GM18909 (cell line): ENCODE results near the gene C8G.

Source experiments
- ATAC-seq: cut with Tn5 transposase; IDR thresholded peaks from one replicate; pipeline ENCODE4 v1.9.1; 2021; ENCODE audit warnings: mild to moderate bottlenecking; ENCODE audit not compliant: unreplicated experiment, poor library complexity

The C8G gene

DNA sequence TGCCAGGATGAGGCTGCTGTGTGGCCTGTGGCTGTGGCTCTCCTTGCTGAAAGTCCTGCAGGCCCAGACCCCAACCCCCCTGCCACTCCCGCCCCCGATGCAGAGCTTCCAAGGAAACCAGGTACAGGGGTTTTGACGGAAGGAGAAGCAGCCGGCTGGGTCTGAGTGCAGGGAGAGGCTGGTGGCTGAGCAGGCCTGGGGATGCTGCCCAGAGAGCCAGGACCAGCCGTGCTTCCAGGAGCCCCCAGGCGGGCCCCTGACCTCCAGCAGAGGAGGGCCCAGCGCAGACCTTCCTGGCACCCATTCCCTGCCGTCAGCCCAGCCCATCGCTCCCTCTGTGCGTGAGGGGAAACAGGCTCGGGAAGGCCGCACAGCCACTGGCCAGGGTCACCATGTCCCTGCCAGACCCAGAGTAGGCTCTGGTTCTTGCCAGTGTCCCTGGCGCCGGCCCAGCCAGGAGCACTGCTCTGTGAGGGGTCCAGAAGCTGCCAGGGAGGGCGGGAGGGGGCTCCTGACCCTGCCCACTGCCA, 7.3 kb downstream of the C8G start:
- ATAC-seq = no peak

DNA sequence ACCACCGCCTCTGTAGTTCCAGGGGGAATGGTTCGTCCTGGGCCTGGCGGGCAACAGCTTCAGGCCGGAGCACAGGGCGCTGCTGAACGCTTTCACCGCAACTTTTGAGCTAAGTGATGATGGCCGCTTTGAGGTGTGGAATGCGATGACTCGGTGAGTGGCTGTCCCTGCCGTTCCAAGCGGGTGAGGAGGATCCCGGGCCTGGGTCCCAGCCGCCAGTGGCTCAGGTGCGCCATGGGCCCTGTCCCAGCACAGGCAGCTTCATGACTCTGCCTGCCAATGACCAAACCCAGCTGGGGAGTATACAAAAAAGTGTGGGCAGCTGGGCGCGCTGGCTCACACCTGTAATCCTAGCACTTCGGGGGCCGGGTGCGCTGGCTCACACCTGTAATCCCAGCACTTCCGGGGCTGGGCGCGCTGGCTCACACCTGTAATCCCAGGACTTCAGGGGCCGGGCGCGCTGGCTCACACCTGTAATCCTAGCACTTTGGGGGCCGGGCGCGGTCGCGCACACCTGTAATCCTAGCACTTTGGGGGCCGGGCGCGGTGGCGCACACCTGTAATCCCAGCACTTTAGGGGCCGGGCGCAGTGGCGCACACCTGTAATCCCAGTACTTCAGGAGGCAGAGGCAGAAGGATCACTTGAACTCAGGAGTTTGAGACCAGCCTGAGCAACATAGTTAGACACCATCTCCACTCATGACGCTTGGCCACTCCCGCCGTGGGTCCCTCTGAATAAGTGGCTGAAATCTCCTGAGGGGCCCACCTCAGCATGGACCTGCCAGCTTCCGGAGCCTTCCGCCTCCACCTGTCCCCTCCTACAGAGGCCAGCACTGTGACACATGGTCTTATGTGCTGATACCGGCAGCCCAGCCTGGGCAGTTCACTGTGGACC, 8.1 kb downstream of the C8G start:
- ATAC-seq = no peak

DNA sequence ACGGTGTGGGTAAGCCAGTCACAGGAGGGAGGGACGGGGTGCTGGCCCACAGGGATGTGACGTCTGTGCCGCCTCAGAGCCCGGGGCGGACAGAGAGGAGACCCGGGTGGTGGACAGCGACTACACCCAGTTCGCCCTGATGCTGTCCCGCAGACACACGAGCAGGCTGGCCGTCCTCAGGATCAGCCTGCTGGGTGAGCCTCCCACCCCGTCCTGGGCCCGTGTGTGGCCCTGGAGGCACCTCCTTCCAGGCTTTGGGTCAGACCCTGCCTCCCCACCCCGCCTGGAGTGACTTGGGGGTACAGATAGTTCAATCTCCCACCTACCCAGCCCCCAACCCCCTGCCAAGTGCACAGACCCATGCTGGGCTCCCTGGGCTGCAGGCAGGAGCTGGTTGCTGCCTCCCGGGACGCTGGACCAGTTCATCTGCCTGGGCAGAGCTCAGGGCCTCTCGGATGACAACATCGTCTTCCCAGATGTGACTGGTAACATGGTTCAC, 8.8 kb downstream of the C8G start:
- ATAC-seq = no peak

DNA sequence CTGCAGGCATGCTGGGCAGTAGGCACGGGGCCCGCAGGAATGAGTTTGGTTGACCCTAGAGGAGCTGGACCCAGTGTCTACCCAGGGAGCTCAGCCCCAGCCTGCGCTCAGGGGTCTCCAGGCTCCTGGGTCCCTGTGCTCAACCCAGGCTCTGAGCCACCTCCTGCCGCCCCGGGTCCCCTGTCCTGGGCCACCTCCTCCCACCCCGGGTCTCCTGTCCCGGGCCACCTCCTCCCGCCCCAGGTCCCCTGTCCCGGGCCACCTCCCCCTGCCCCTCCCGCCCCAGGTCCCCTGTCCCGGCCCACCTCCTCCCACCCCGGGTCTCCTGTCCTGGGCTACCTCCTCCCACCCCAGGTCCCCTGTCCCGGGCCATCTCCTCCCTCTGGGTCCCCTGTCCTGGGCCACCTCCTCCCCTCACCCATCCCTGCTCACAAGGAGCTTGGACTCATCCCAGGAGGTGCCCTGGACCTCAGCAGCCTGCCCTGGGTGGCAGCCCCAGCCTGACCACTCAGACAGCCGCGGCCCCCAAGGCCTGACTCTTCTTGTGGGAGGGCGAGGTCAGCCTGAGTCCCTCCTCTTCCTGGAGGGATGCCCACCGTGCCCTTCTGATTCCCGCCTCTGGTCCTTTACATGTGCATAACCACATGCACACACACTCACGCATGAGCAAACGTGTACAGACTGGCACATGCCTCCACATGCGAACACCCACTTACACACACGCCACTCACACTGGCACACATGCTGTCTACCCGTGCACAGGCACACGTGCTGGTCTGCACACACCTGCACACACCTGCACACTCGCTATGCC, 9.4 kb downstream of the C8G start:
- ATAC-seq = no peak

DNA sequence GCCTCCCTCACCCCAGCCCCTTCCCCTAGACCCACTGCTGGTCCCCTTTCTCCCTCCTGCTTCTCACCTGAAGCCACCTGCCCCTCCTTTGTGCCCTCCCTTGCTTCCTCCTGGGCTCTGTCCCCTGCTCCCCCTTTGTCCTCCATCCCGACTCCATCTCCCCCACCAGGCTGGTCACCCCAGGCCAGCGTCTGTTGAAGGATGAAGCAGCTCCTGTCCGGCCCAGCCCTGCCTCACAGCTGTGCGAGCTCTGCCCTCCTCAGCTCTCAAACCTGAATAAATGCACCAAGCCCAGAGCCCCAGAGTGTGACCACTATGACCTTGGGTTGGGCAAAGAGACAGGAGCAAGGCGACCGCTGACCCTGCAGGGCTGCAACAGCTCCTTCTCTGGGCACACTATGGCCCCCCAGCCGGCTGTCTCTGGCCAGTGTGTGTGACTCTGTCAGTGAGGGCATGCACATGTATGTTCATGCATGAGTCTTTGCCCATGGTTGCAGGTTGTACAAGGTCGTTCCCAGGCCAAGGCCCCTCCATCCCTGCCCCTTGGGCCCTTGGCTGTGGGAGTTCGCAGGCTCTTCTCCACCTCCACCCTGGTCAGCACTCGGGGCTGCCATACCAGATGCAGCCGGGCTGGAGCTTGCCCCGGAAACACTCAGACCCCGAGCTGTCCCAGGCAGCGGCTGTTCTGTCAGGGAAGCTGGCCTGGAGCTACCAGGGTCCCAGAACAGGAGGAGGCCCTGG, 10.3 kb downstream of the C8G start:
- ATAC-seq = no peak

DNA sequence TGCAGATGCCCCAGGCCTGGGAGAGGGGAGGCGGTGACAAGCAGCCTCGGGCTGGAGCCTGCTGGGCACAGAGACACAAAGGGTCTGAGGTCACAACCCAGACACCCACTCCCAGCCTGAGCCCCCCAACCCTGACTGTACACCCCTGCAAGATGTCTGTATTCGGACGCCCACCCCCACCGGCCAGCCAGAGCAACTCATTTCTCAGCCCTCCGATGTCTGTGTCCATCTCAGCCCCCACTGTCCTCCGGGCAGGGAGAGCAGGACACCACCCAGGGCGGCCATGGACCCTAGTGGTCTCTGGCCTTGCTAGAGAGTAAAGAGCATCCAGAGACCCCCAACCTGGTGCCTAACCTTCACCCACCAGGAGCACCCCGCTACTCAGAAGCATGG, 10.9 kb downstream of the C8G start:
- no peak for ATAC-seq

DNA sequence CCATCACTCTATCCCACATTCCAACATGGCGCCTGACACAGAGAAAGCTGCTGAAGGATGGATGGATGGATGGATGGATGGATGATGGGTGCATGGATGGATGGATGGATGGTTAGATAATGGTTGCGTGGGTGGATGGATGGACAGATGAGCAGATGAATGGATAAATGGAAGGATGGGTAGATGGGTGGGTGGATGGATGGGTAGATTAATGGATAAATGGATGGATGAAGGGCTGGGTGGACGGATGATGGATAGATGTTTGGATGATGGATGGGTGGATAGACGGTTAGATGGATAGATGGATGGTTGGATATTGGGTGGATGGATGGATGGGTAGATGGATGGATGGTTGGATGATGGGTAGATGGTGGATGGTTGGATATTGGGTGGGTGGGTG, 11.6 kb downstream of the C8G start:
- no peak for ATAC-seq

DNA sequence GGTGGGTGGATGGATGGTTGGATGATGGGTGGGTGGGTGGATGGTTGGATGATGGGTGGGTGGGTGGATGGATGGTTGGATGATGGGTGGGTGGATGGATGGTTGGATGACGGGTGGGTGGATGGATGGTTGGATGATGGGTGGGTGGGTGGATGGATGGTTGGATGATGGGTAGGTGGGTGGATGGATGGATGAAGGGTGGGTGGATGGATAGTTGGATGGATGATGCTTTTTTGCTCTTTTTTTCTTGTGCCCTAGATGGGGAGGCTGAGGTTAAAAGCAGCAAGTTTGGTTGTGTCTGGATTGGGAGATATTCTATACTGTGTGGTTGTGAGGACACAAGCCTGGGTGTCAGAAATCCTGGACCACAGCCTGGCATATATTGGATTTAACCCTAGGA, 12.4 kb downstream of the C8G start:
- no peak for ATAC-seq

DNA sequence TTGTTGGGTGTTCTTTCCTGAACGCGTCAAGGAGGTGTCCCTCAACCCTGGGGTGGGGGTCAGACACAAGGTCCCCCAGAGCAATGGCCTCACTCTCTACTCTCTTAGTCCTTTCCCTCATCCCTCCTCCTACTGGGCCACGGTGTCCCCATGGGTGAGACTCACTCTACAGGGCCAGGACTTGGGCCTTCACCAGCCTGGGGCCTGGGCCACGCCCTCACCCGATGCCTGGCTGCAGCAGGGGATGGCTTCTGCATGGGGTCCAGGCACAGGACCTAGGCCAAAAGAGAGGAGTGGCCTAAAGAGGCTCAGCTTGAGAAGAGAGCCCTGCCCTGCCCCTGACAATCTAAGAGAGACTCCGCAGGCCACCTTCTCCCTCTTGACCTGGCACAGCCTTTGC, 12.9 kb downstream of the C8G start:
- no peak for ATAC-seq

DNA sequence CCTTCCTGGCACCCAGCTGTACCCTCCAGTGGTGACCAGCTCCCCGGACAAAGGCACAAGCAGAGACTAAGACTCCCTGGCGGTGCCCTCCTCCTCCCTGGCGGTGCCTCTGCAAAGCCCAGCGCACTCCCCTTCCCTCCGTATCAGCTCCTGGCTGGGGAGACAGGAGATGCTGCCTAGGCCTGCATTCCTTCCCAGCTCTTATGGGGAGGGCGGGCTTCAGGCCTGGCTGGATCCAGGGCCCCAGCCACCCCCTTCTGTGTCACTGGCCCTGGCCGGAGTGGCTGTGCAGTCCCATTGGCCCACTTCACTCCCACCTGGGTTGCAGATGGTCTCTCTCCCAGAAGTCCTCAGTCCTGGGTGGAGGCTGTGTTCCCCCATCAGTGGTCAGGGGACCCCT, 13.4 kb downstream of the C8G start:
- no peak for ATAC-seq

DNA sequence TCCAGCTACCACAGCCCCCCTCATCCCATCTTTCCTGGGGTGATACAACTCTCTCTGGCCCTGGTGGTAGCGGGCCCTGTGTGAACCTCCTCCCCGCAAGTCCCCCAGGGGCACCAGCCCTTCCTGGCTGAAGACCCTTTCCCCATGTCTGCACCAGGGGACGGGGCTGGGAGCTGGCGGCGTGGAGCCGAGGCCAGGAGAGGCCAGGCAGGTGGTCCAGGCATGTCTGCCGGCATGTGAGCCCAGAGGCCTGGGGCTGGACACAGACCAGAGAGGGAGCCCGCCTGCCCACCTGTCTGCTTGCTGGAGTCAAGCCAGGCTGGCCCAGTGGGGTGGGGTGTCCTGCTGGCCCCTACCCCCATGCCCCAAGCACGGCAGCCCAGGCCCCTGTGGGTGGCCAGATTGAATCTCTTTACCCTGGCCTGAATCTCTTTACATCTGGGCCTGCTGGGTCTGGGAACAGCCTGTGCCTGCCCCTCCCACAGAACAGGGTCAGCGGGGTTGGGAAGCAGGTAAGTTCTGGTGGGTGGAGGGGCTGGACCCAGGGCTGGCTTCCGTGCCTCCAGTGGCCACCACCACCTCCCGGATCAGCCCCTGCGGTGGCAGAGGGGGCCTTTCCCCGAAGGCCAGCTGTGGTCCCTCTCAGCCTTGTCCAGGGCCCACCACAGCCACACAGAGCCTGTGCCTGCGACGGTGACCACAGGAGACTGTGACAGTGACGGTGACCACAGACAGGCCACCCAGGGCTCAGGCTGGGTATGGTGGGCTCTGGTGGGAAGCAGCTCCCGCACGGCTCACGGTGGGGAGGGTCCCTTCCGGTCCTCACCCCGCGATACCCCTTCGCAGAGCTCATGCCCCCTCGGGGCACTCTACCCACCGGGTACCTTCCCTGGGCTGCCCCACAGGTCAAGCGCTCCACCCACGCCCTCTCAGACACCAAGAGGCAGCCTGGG, 14.1 kb downstream of the C8G start:
- ATAC-seq = no peak

DNA sequence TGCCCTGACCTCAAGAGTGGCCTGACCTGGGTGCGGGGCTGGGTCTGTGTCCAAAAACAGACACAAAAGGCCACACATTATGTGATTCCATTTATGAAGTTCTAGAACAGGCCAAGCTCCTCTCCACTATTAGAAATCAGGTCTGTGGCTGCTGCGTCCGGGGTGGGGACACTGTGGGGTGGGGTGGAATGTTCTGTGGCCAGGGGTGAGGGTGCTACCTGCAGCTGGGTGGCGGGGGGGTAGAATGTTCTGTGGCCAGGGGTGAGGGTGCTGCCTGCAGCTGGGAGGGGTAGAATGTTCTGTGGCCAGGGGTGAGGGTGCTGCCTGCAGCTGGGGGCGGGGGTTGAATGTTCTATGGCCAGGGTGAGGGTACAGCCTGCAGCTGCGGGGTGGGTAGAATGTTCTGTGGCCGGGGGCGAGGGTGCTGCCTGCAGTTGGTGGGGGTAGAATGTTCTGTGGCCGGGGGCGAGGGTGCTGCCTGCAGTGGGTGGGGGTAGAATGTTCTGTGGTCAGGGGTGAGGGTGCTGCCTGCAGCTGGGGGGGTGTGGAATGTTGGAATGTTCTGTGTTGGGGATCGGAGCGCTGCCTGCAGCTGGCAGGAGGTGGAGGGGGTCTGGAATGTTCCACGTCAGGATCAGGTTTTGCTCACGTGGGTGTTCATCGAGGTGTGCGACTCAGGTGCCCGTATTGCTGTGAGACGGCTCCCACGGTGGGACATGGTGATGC, 15.3 kb downstream of the C8G start:
- no peak for ATAC-seq

DNA sequence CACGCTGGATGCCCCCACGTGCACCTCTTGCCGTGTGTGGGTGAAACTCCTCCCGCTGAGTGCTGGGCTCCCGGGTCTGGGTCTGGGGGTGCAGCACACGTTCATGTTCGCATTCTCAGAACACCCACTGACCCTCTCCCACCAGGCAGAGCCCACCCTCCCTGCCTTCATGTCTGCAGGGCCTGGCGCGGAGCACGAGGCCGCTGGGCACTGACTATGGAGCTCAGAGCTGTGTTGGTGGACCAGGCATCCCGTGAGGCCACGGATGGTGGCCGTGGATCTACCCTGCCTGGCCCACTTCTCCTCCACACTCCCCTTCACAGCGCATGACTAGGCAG, 15.9 kb downstream of the C8G start:
- ATAC-seq = no peak

DNA sequence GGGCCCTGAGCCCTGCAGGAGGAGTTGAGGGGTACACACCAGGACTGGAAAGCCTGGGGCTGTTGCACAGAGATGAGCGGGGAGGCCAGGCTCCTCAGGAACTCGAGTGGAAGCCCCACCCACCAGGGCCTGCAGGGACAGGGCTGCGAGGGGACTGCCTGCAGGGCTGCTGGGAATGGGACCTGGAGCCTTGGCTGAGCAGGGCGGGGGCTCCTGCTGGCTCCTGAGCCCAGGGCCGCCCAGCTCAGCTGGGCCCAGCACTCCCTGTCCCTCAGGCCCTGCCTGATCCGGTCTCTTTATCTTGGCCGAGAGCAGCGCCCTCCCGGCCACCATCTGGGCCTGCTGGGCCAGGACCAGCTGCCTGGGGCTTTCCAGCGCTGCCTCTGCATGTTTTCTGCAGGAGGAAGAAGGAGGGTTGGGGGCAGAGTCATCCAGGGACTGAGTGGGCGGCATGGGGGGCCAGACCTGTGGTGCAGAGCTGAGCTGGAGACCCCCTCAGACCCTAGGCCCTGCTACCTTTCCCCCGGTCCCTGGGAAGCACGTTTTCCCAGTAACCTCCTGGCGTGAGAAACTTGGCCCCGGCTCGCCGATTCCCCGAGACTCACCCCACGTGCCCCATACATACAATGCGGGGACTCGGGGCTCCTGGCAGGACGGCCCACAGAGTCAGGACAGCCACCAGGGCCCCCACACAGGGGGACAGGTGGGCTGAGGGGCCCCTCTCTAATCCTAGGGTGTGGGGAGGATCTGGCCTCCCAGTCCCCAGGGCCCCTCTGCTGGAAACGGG, 16.4 kb downstream of the C8G start:
- no peak for ATAC-seq

DNA sequence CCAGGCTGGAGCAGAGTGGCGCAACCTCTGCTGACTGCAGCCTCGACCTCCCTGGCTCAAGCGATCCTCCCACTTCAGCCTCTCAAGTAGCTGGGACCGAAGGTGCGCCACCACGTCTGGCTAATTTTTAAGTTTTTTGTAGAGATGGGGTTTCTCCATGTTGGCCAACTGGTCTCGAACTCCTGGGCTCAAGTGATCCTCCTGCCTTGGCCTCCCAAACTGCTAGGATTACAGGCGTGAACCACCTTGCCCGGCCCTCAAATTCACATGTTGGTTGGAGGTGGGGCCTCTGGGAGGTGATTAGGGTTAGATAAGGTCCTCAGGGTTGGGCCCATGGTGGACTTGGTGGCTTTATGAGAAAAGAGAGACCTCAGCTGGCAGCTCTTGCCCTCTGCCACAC, 17.1 kb downstream of the C8G start:
- ATAC-seq = no peak

DNA sequence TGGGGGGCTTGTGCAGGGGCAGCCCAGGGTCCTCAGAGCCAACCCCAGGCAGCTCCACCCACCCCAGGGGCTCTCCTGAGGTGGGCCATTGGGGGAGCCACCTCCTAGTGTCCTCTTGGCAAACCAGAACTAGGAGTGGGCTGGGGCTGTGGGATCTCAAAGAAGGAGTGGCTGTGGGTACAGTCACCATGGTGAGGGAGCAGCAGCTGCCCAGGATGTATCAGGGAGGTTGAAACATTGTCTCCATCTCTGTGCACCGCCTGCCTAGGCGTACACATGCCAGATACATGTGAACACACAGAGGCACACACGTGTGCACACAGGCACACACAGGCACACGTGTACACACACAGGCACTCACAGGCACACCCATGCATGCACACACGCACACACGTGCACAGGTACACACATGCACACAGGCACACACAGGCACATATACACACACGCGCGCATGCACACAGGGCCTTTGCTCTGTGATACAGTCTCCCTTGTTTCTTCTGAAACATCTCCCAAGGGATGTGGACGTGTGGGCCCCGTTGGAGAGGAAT, 17.7 kb downstream of the C8G start:
- no peak for ATAC-seq

DNA sequence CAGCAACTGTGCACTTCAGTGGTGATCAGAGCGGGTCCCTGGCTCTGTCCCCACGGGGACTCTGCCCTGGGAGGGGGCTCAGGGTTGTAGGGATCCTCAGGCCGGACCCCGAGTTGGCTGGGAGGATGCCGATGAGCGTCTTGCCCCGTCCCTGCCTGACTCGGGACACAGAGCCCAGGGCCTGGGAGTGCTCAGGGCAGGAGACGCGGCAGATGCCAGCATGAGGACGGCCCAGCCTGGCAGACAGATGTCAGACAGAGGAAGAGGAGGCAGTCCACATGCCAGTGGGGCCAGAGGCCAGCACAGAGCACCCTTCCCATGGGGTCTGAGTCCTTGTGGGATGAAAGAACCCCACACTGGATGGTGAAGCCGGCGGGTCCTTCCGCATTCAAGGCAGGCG, 18.3 kb downstream of the C8G start:
- no peak for ATAC-seq

DNA sequence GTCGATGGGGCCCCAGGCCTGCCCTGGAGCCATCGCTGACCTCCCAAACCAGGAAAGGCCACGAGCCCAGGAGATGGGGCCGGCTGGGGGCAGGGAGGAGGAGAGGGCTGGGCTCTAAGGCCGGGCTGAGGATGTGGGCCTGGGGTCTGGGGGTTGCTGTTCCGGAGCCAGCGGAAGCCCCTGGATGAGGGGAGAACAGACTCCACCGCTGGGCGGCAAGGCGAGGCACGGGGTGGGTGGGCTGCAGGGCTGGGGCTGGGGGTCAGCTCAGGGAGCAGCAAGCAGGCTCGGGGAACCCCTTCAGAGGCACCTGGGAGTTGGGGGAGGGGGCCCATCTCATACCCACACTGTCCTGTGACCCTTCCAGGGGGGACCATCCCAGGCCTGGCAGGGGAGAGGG, 18.7 kb downstream of the C8G start:
- no peak for ATAC-seq
